Psoas muscle (tissue), 8 donors: ENCODE results near the gene TXLNG. TPM values are rescaled to one million over a fixed set of nuclear protein-coding genes. Genes with fewer than 3 reads are reported as not detected.

ENCODE experiments used
- ATAC-seq, 4 donors: fragments of 200-7000 bp; cut with Tn5 transposase; one replicate each; pipeline ENCODE4 v1.9.1; 2020; ENCODE audit warnings: moderate library complexity in 3 of 4, mild to moderate bottlenecking in 2 of 4
- DNase-seq, 2 donors: peaks; one replicate each; pipeline ENCODE4 v3.0.0-alpha.2; 2020
- H3K27ac ChIP-seq: fragments of 200-600 bp; one replicate; pipeline ENCODE4 v1.8.0; 2022
- H3K27me3 ChIP-seq, 3 donors: fragments of 200-600 bp in 1 of 3; one replicate each; pipeline versions ENCODE4 v1.6.1 to v1.8.0; 2013 to 2022; ENCODE audit warnings: low read length in 2 of 3, mild to moderate bottlenecking in 2 of 3, moderate library complexity in 1 of 3; ENCODE audit not compliant: insufficient read depth in 3 of 3
- H3K36me3 ChIP-seq, 2 donors: fragments of 200-600 bp in 1 of 2; one replicate each; pipeline versions ENCODE4 v1.6.1 to v1.8.0; 2013 to 2022; ENCODE audit warnings: low read depth in 1 of 2, mild to moderate bottlenecking in 1 of 2, moderate library complexity in 1 of 2; ENCODE audit not compliant: insufficient read depth in 1 of 2
- H3K4me1 ChIP-seq: fragments of 200-600 bp; one replicate; pipeline ENCODE4 v1.8.0; 2022
- H3K4me3 ChIP-seq: fragments of 200-600 bp; one replicate; pipeline ENCODE4 v1.8.0; 2022; ENCODE audit warnings: mild to moderate bottlenecking
- H3K9me3 ChIP-seq: fragments of 200-600 bp; one replicate; pipeline ENCODE4 v1.8.0; 2022
- WGBS, 3 donors: extraction: QIAGEN DNeasy Blood & Tissue Kit; methylation state at CpG; one replicate each; pipeline versions ENCODE4 v1.1.6 to v1.1.7; 2013; 5-methylcytosine and 5-hydroxymethylcytosine counted together
- intact Hi-C, 2 donors: fragments of 100-400 bp; cut with DNase I; formaldehyde crosslinking; loops; one replicate each; pipeline versions ENCODE4 v1.11.0 to v1.14.2; 2022
- polyA plus RNA-seq, 3 donors: library from polyadenylated mRNA; stranded (reverse); fragments of 200-250 nt; gene quantifications; one replicate each; pipeline ENCODE4 v1.2.3, GENCODE V29; 2013
- total RNA-seq, 4 donors: library from RNA; stranded (reverse); fragmentation: NEBNext Ultra II Directional in 2 of 4; extraction: Animal tissue kit (Norgen Biotek cat#: 25700) in 2 of 4; gene quantifications; one replicate each; pipeline versions ENCODE4 v1.2.1 to v1.2.4, GENCODE V29; 2021 to 2023
- TF ChIP-seq, protein P1 (sequence below): fragments of 200-600 bp; IDR thresholded peaks from one replicate; pipeline ENCODE4 v1.8.0; 2022; ENCODE audit warnings: antibody characterized with exemption
- donor health status: healthy with polysubstance abuse.
- donor health status: DM: no; HTN: no; CAD: no; lungs with moderate emphysema.
- donor health status: Bipolar disorder and iron deficiency.
- donor health status: healthy.
- donor health status: DM: yes; HTN: yes; CAD: no.
- donor health status: DM: no; HTN: no; CAD: no.
- donor health status: DM: no; HTN: no; CAD: no.
- donor health status: DM: yes; HTN: yes; CAD: no.

TXLNG gene
- total and polyA plus RNA-seq, 7 donors: 5.6 to 10.1 (median 8.1) TPM

DNA sequence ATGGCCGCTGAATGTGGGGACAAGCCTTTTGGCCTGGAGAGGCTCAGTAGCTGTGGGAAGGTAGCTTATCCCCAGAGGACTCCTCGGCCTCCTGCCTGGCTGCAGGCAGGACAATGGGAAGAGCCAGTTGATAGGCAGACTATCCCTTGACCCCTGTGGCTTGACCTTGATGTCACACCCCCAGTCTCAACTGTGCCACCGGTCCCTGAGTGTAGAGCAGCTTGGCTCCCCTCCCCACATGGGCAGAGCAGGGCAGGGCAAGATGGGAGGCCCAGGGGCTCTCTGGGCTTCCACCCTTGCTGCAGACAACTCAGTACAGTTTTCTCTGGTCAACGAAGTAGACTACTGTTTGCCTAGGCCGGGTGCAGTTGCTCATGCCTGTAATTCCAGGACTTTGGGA, 41.2 kb upstream of the TXLNG start:
- Histone ChIP-seq H3K36me3 (peaks cover 0 to 97% of the 10 kb centered on the region in 2 donors), H3K9me3 (no peaks in the 10 kb centered on the region), H3K27me3 (no peaks in the 10 kb centered on the region), H3K4me1 (no peaks in the 10 kb centered on the region), H3K4me3 (no peak overlapping the region), H3K27ac (no peak overlapping the region)
- intact Hi-C loops: no loop called here
- WGBS, 3 donors: 90 to 92% (median 91%) methylated on average over 5 of the region's 5 CpGs
- ATAC-seq (no peak), DNase-seq (no peak)
- TF ChIP-seq, protein P1, sequence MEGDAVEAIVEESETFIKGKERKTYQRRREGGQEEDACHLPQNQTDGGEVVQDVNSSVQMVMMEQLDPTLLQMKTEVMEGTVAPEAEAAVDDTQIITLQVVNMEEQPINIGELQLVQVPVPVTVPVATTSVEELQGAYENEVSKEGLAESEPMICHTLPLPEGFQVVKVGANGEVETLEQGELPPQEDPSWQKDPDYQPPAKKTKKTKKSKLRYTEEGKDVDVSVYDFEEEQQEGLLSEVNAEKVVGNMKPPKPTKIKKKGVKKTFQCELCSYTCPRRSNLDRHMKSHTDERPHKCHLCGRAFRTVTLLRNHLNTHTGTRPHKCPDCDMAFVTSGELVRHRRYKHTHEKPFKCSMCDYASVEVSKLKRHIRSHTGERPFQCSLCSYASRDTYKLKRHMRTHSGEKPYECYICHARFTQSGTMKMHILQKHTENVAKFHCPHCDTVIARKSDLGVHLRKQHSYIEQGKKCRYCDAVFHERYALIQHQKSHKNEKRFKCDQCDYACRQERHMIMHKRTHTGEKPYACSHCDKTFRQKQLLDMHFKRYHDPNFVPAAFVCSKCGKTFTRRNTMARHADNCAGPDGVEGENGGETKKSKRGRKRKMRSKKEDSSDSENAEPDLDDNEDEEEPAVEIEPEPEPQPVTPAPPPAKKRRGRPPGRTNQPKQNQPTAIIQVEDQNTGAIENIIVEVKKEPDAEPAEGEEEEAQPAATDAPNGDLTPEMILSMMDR: no peak

DNA sequence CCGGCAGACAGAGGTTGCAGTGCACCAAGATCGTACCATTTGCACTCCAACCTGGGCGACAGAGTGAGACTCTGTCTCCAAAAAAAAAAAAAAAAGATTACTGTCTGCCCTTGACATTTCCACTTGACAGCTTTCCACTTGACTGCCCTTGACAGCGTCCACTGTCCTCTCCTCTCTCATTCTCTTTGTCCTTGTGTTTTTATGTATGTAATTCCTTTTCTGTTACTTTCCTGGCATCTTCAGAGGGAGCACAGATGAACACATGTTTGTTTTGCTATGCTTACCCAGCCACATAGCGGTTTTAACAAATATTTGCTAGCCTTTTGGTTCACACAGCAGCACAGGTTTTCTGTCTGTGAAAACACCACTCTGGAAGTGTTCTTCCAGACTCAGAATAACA, 40.6 kb upstream of the TXLNG start:
- Histone ChIP-seq H3K4me1 (no peaks in the 10 kb centered on the region), H3K9me3 (no peaks in the 10 kb centered on the region), H3K27me3 (no peaks in the 10 kb centered on the region), H3K27ac (no peak overlapping the region), H3K36me3 (peaks cover 0 to 97% of the 10 kb centered on the region in 2 donors), H3K4me3 (no peak overlapping the region)
- 79 to 90% (median 89%) methylated on average over 4 to 5 of the region's 5 CpGs for WGBS, 3 donors
- DNase-seq (no peak), ATAC-seq (no peak)
- intact Hi-C loops: no loop called here
- TF ChIP-seq, protein P1: no peak

DNA sequence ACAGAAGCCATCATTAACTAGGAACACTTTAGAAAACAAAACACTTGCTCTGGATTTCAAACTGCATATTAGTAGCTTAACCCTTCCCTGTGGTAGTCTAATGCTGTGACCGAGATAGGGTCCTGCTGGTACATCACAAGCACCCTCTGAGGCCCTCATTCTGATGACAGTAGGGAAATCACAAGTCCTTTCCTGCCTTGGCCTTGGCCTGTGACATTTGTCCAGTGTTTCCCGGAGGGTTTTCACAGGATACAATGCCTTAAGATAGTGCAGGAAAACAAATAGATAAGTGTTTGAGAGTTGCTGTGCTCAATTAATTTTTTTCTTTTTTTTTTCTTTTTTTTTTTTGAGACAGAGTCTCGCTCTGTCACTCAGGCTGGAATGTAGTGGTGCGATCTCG, 37.8 kb upstream of the TXLNG start:
- Histone ChIP-seq H3K4me1 (no peaks in the 10 kb centered on the region), H3K36me3 (peaks cover 0 to 73% of the 10 kb centered on the region in 2 donors), H3K9me3 (no peaks in the 10 kb centered on the region), H3K27ac (no peak overlapping the region), H3K4me3 (no peak overlapping the region), H3K27me3 (no peaks in the 10 kb centered on the region)
- TF ChIP-seq, protein P1: no peak
- intact Hi-C loops: no loop called here
- 94 to 95% (median 94%) methylated on average over 5 of the region's 5 CpGs for WGBS, 3 donors
- DNase-seq: no peak
- no peak for ATAC-seq

DNA sequence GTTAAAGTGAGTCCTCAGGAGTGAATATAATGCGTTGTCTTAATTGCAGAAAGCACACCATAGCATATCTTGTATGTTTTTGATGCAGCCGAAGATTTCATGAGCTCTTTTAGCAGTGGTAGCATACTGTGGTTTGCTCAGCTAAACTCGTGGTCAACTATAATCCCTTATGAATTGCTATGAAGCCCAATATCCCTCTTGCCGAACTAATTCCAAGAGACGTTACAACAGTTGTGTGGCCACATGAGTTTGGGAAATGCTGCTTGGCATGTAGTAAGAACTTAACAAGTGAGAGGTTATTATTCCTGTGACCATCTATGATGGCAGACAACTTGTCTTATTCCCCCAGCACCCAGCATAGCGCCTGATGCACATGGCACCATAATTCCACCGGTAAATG, 36.1 kb upstream of the TXLNG start:
- TF ChIP-seq, protein P1: no peak
- peaks cover 0 to 69% of the 10 kb centered on the region in 2 donors for H3K36me3 ChIP-seq
- ATAC-seq: no peak

DNA sequence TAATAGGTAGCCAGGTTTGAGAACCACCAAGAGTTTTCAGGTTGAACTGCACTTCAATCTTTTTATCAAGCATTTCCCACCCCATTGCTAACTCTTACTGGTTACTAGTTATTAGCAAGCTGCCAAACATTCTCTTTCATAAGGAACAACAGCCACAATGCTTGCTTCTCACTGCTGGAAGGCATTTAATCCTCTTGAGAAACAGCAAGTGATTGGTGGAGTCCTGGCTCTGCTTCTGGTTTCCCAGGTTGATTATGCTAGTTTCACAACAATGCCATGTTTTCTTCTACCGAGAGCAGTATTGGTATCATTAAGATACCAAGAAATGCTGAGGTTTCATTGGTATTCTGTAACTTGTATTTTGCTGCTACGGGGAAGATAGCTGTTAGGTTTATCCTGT, 32.2 kb upstream of the TXLNG start:
- Histone ChIP-seq H3K27me3 (no peaks in the 10 kb centered on the region), H3K4me3 (no peak overlapping the region), H3K36me3 (peaks cover 4 to 72% of the 10 kb centered on the region in 2 donors), H3K4me1 (no peaks in the 10 kb centered on the region), H3K9me3 (no peaks in the 10 kb centered on the region), H3K27ac (no peak overlapping the region)
- ATAC-seq (no peak), DNase-seq (no peak)
- intact Hi-C loops: no loop called here
- WGBS, 3 donors: 88 to 100% (median 96%) methylated on average over 2 of the region's 2 CpGs
- TF ChIP-seq, protein P1: no peak

More for the DNA sequence above, 36.1 kb upstream of the TXLNG start:
- no peaks in the 10 kb centered on the region for H3K4me1 ChIP-seq
- H3K27me3 ChIP-seq: no peaks in the 10 kb centered on the region
- H3K4me3 ChIP-seq: no peak overlapping the region
- H3K27ac ChIP-seq: no peak overlapping the region
- intact Hi-C loops: no loop called here
- 92 to 98% (median 95%) methylated on average over 7 of the region's 7 CpGs for WGBS, 3 donors
- H3K9me3 ChIP-seq: no peaks in the 10 kb centered on the region
- no peak for DNase-seq
